SU-DHL-6 (cell line): ENCODE results near the gene CALN1.

Experiments
- EZH2phosphoT487 ChIP-seq: fragments of 200-600 bp; sonication (generic), shearing (Covaris generic); conservative IDR thresholded peaks from 2 replicates; pipeline ENCODE4 v1.6.1; 2018; ENCODE audit warnings: mild to moderate bottlenecking, antibody characterized with exemption, low read length, moderate library complexity, mixed read lengths
- TF ChIP-seq, protein P1 (sequence below): fragments of 200-600 bp; sonication (generic); IDR thresholded peaks from one replicate; pipeline ENCODE4 v1.5.1; 2017; ENCODE audit warnings: antibody characterized with exemption, mild to moderate bottlenecking, low read length, moderate library complexity; ENCODE audit not compliant: insufficient read depth, poor library complexity, severe bottlenecking

DNA sequence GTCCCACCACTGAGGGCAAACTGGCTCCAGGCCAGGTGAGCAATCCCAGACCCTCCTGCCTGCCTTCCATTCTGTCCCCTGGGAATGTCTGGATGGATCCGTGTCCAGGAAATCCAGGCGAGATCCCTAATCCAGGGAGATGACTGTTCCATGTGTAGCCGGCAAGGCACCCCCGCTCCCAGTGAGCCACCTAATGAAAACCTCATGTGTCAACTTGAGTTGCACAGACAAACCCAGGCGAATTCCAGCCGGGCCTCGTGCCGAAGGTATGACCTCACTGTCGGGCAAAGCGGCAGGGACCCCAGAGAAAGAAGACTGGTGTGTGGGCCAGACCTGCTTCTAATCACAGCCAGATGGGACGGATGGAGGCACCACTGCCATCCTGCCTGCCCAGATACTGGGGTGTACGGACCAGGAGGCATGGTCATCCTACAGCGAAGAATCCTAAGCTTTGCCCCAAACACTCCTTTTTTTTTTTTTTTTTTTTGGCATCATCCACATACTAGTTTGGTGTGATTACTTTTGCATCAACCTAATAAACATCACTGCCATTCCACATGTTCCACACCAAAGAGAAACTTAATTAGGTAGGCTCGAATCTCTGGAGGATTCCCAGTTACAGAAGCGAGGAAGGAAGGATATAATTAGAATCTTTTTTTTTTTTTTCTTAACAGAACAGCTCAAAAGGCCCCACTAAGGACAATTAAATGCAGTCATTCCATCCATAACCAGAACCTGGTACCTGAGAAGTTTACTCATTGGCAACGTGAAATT, 313.1 kb downstream of the CALN1 start:
- TF ChIP-seq, protein P1, sequence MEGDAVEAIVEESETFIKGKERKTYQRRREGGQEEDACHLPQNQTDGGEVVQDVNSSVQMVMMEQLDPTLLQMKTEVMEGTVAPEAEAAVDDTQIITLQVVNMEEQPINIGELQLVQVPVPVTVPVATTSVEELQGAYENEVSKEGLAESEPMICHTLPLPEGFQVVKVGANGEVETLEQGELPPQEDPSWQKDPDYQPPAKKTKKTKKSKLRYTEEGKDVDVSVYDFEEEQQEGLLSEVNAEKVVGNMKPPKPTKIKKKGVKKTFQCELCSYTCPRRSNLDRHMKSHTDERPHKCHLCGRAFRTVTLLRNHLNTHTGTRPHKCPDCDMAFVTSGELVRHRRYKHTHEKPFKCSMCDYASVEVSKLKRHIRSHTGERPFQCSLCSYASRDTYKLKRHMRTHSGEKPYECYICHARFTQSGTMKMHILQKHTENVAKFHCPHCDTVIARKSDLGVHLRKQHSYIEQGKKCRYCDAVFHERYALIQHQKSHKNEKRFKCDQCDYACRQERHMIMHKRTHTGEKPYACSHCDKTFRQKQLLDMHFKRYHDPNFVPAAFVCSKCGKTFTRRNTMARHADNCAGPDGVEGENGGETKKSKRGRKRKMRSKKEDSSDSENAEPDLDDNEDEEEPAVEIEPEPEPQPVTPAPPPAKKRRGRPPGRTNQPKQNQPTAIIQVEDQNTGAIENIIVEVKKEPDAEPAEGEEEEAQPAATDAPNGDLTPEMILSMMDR: no peak
- no peak for TF ChIP-seq EZH2phosphoT487
